ENCODE measurements around the gene VOPP1. TPM values are rescaled to one million over a fixed set of nuclear protein-coding genes. Genes with fewer than 3 reads are reported as not detected.

The VOPP1 gene
- total RNA-seq, 1 experiment from 2014 or later = 30.3 TPM

DNA sequence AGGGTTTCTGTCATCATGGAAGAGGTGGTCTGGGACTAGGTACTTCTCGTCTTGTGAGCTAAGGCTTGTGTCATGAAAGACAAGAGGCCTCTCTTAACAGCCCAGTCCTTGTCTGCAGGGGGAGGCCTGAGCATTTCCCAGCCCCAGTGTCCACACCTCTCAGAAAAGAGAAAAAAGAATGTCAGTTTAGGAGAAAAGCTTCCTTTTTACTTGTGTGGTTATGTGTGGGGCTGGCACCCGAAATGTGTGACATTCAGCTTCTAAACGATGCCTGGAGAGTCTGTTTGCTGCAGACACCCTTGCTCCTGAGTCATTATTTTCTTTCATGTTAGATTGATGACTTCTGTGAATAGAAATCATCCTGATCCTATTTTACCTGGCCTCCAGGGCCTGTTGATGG is 139.8 kb downstream of the VOPP1 start:
- intact Hi-C loops (cut with micrococcal nuclease) = no loop called here
- CTCF ChIA-PET = interaction anchor here (1.7 kb wide), 1 partner anchor 166 kb away, joined by 9 read pairs; no protein-coding TSS in a partner anchor

More for the DNA sequence above, 139.8 kb downstream of the VOPP1 start:
- Histone ChIP-seq H3K9me2 (ENCODE audit: insufficient read depth) (no peaks in the 10 kb centered on the region), H3K4me1 (ENCODE audit: control insufficient read depth in 1 of 2, insufficient read depth in 2 of 2, low read length in 2 of 2) (no peaks in the 10 kb centered on the region), H3K27ac (ENCODE audit: low read depth, low read length) (no peak overlapping the region), H3K79me2 (ENCODE audit: insufficient read depth, low read length) (no peaks in the 10 kb centered on the region), H3K9ac (ENCODE audit: low read length) (no peak overlapping the region), H3K27me3 (ENCODE audit: insufficient read depth, low read length) (no peaks in the 10 kb centered on the region), H4K20me1 (ENCODE audit: insufficient read depth) (no peaks in the 10 kb centered on the region), H2AFZ (ENCODE audit: low read depth, low read length, poor library complexity, severe bottlenecking) (no peak overlapping the region), H3K36me3 (ENCODE audit: control insufficient read depth in 1 of 2, insufficient read depth in 2 of 2, low read length in 2 of 2) (no peaks in the 10 kb centered on the region), H3K9me3 (ENCODE audit: control insufficient read depth in 1 of 2, insufficient read depth in 1 of 2, low read depth in 1 of 2, low read length in 2 of 2) (no peaks in the 10 kb centered on the region), H3K4me3 (replicated peaks in 1 of 2; ENCODE audit: low read depth in 1 of 2, low read length in 2 of 2) (no peak overlapping the region), H3K4me2 (ENCODE audit: low read length) (no peak overlapping the region)
- no TSS peak for BruUV-seq (replicated peaks)
- ChIA-PET POLR2A (no interaction called here), RAD21 (ENCODE audit: low non-redundant PET in 1 of 2, low total read pairs in 2 of 2, uncharacterized antibody in 2 of 2, unreplicated experiment in 2 of 2) (no interaction called here)
- no peak for ATAC-seq
- no peak for TF ChIP-seq RAD21 (IDR thresholded peaks at IDR 0.05; ENCODE audit: low read depth)
- no peak for TF ChIP-seq ELF1 (IDR thresholded peaks at IDR 0.05; ENCODE audit: borderline replicate concordance, low read depth)
- no peak for TF ChIP-seq POLR2AphosphoS5 (IDR thresholded peaks at IDR 0.05; ENCODE audit: low read depth, low read length)
- TF ChIP-seq TCF7L2 (IDR thresholded peaks at IDR 0.05; ENCODE audit: borderline replicate concordance, extremely low read depth, insufficient read depth, insufficient read length) = no peak
- no peak for TF ChIP-seq EZH2phosphoT487 (IDR thresholded peaks at IDR 0.05; ENCODE audit: borderline replicate concordance)
- TF ChIP-seq, protein P1, sequence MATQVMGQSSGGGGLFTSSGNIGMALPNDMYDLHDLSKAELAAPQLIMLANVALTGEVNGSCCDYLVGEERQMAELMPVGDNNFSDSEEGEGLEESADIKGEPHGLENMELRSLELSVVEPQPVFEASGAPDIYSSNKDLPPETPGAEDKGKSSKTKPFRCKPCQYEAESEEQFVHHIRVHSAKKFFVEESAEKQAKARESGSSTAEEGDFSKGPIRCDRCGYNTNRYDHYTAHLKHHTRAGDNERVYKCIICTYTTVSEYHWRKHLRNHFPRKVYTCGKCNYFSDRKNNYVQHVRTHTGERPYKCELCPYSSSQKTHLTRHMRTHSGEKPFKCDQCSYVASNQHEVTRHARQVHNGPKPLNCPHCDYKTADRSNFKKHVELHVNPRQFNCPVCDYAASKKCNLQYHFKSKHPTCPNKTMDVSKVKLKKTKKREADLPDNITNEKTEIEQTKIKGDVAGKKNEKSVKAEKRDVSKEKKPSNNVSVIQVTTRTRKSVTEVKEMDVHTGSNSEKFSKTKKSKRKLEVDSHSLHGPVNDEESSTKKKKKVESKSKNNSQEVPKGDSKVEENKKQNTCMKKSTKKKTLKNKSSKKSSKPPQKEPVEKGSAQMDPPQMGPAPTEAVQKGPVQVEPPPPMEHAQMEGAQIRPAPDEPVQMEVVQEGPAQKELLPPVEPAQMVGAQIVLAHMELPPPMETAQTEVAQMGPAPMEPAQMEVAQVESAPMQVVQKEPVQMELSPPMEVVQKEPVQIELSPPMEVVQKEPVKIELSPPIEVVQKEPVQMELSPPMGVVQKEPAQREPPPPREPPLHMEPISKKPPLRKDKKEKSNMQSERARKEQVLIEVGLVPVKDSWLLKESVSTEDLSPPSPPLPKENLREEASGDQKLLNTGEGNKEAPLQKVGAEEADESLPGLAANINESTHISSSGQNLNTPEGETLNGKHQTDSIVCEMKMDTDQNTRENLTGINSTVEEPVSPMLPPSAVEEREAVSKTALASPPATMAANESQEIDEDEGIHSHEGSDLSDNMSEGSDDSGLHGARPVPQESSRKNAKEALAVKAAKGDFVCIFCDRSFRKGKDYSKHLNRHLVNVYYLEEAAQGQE (IDR thresholded peaks at IDR 0.05; ENCODE audit: low read depth) = no peak
- TF ChIP-seq SRF (IDR thresholded peaks at IDR 0.05; ENCODE audit: low read depth) = no peak
- TF ChIP-seq YY1 (IDR thresholded peaks at IDR 0.05; ENCODE audit: extremely low read depth, insufficient replicate concordance, low read depth, low read length) = no peak
- TF ChIP-seq EZH2 (IDR thresholded peaks at IDR 0.05) = no peak
- no peak for TF ChIP-seq CBX3 (IDR thresholded peaks at IDR 0.05; ENCODE audit: low read depth)
- no peak for DNase-seq (ENCODE audit: low read depth, low spot score)

Measured in HCT116 (cell line).